Left ventricle myocardium inferior (tissue), 1 donor: ENCODE results near the gene CKS1B. TPM values are rescaled to one million over a fixed set of nuclear protein-coding genes. Genes with fewer than 3 reads are reported as not detected.
A peak's percentile ranks its signal among the peaks of the same experiment; 100 is the strongest.

Experiments used
- DNase-seq: peaks from one replicate; pipeline ENCODE4 v3.0.0-alpha.2; 2020
- H3K27ac ChIP-seq: fragments of 200-600 bp; replicated peaks from 2 replicates; pipeline ENCODE4 v1.8.0; 2021
- H3K27me3 ChIP-seq: fragments of 200-600 bp; 2 replicates; pipeline ENCODE4 v1.8.0; 2021; ENCODE audit warnings: low read depth
- H3K36me3 ChIP-seq: fragments of 200-600 bp; 2 replicates; pipeline ENCODE4 v1.8.0; 2021
- H3K4me1 ChIP-seq: fragments of 200-600 bp; 2 replicates; pipeline ENCODE4 v1.8.0; 2021
- H3K4me3 ChIP-seq: fragments of 200-600 bp; 2 replicates; pipeline ENCODE4 v1.8.0; 2021; ENCODE audit warnings: mild to moderate bottlenecking, moderate library complexity
- H3K9me3 ChIP-seq: fragments of 200-600 bp; replicated peaks from 2 replicates; pipeline ENCODE4 v1.8.0; 2021
- intact Hi-C: fragments of 100-400 bp; cut with micrococcal nuclease; formaldehyde crosslinking; loops from one replicate; pipeline ENCODE4 v1.11.0; 2022
- total RNA-seq: library from RNA; stranded (reverse); fragmentation: NEBNext Ultra II Directional; extraction: Animal tissue kit (Norgen Biotek cat#: 25700); gene quantifications from one replicate; pipeline ENCODE4 v1.2.1, GENCODE V29; 2021
- TF ChIP-seq, protein P1 (sequence below): fragments of 200-600 bp; IDR thresholded peaks from 2 replicates; pipeline ENCODE4 v1.8.0; 2021; ENCODE audit warnings: antibody characterized with exemption, mild to moderate bottlenecking, borderline replicate concordance
- donor health status: DM: no; HTN: yes; CAD: no; lungs with severe emphysema.

Gene CKS1B
- total RNA-seq, 1 donor from 2014 or later = 17.8 TPM

GRCh38 chr1:155012776-155013602 is 38.5 kb downstream of the CKS1B start:
- intact Hi-C loops = no loop called here
- peak overlapping the region; percentile 95 for H3K27ac ChIP-seq
- H3K9me3 ChIP-seq = no peaks in the 10 kb centered on the region
- H3K4me3 ChIP-seq = peak overlapping the region; percentile 14
- TF ChIP-seq, protein P1, sequence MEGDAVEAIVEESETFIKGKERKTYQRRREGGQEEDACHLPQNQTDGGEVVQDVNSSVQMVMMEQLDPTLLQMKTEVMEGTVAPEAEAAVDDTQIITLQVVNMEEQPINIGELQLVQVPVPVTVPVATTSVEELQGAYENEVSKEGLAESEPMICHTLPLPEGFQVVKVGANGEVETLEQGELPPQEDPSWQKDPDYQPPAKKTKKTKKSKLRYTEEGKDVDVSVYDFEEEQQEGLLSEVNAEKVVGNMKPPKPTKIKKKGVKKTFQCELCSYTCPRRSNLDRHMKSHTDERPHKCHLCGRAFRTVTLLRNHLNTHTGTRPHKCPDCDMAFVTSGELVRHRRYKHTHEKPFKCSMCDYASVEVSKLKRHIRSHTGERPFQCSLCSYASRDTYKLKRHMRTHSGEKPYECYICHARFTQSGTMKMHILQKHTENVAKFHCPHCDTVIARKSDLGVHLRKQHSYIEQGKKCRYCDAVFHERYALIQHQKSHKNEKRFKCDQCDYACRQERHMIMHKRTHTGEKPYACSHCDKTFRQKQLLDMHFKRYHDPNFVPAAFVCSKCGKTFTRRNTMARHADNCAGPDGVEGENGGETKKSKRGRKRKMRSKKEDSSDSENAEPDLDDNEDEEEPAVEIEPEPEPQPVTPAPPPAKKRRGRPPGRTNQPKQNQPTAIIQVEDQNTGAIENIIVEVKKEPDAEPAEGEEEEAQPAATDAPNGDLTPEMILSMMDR = no peak
- peaks cover 74% of the 10 kb centered on the region for H3K4me1 ChIP-seq
- no peaks in the 10 kb centered on the region for H3K27me3 ChIP-seq
- DNase-seq = no peak
- peaks cover 30% of the 10 kb centered on the region for H3K36me3 ChIP-seq

- TF ChIP-seq, protein P1 = no peak
- Histone ChIP-seq H3K4me1 (peaks cover 72% of the 10 kb centered on the region), H3K9me3 (no peaks in the 10 kb centered on the region), H3K4me3 (no peak overlapping the region), H3K27ac (peak overlapping the region; percentile 95), H3K27me3 (no peaks in the 10 kb centered on the region), H3K36me3 (peaks cover 30% of the 10 kb centered on the region)
- no peak for DNase-seq
- intact Hi-C loops = no loop called here
These were observed 39.2 kb downstream of the CKS1B start for GRCh38 chr1:155013632-155014031.

GRCh38 chr1:155014709-155015508 is 40.4 kb downstream of the CKS1B start:
- peaks cover 65% of the 10 kb centered on the region for H3K4me1 ChIP-seq
- H3K36me3 ChIP-seq = peaks cover 30% of the 10 kb centered on the region
- no peaks in the 10 kb centered on the region for H3K9me3 ChIP-seq
- no peak overlapping the region for H3K4me3 ChIP-seq
- H3K27me3 ChIP-seq = no peaks in the 10 kb centered on the region
- intact Hi-C loops = no loop called here
- DNase-seq = no peak
- TF ChIP-seq, protein P1 = no peak
- H3K27ac ChIP-seq = no peak overlapping the region

DNA sequence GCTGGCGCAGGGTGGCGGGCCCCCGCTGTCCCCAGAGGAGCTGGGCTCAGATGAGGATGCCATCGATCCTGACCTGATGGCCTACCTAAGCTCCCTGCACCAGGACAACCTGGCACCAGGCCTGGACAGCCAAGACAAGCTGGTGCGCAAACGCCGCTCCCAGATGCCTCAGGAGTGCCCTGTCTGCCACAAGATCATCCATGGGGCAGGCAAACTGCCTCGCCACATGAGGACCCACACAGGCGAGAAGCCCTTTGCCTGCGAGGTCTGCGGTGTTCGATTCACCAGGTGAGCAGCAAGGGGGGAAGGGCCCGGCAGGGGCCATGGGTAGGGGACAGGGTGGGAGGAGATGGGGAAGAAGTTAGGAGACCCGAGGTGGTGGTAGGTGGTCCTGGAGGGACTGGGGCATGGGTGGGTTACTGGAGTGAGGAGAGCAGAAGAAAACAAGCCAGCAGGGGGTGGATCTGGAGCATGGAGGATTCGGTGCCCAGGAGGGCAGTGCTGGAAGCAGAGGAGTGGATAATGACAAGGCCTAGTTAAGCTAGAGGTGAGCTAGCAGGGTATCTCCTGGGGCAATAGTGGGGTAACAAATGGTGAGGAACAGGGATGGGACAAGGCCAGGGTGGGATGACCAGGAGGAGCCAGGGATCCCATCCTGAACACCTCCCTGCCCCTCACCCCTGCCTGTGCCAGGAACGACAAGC is 41.2 kb downstream of the CKS1B start:
- no peak for DNase-seq
- intact Hi-C loops = no loop called here
- Histone ChIP-seq H3K27ac (peak overlapping the region; percentile 92), H3K4me3 (no peak overlapping the region), H3K4me1 (peaks cover 57% of the 10 kb centered on the region), H3K9me3 (no peaks in the 10 kb centered on the region), H3K36me3 (peaks cover 30% of the 10 kb centered on the region), H3K27me3 (no peaks in the 10 kb centered on the region)
- TF ChIP-seq, protein P1 = no peak

GRCh38 chr1:155016231-155016831 is 41.9 kb downstream of the CKS1B start:
- H3K4me1 ChIP-seq = peaks cover 51% of the 10 kb centered on the region

More at GRCh38 chr1:155016231-155016831, 41.9 kb downstream of the CKS1B start:
- Histone ChIP-seq H3K36me3 (peaks cover 30% of the 10 kb centered on the region), H3K9me3 (no peaks in the 10 kb centered on the region), H3K27me3 (no peaks in the 10 kb centered on the region), H3K27ac (peak overlapping the region; percentile 92), H3K4me3 (no peak overlapping the region)
- intact Hi-C loops = no loop called here
- DNase-seq = no peak
- TF ChIP-seq, protein P1 = no peak
